Sigmoid colon (tissue), 7 donors: ENCODE measurements around the gene MRPS16. TPM values are rescaled to one million over a fixed set of nuclear protein-coding genes. Genes with fewer than 3 reads are reported as not detected.

Experiments
- DNase-seq: peaks from one replicate; pipeline ENCODE4 v3.0.0-alpha.2; 2019
- H3K27ac ChIP-seq, 4 donors: fragments of 200-600 bp; sonication (generic); one replicate each; pipeline ENCODE4 v1.5.1; 2016 to 2019; ENCODE audit warnings: mild to moderate bottlenecking in 1 of 4
- H3K27me3 ChIP-seq, 3 donors: fragments of 200-600 bp; sonication (generic); one replicate each; pipeline ENCODE4 v1.5.1; 2019; ENCODE audit warnings: mild to moderate bottlenecking in 1 of 3
- H3K36me3 ChIP-seq, 4 donors: fragments of 200-600 bp; sonication (generic); one replicate each; pipeline ENCODE4 v1.5.1; 2016 to 2019
- H3K4me1 ChIP-seq, 4 donors: fragments of 200-600 bp; sonication (generic); one replicate each; pipeline ENCODE4 v1.5.1; 2017 to 2019
- H3K4me3 ChIP-seq, 4 donors: fragments of 200-600 bp; sonication (generic); one replicate each; pipeline ENCODE4 v1.5.1; 2017 to 2019; ENCODE audit warnings: mild to moderate bottlenecking in 2 of 4, moderate library complexity in 1 of 4
- H3K9me3 ChIP-seq, 4 donors: fragments of 200-600 bp in 3 of 4; sonication (generic) in 3 of 4; one replicate each; pipeline versions ENCODE4 v1.5.1 to v1.6.1; 2013 to 2019
- EP300 ChIP-seq, 4 donors: sonication (generic); formaldehyde crosslinking; IDR thresholded peaks; one replicate each; pipeline ENCODE4 v1.6.1; 2017; ENCODE audit warnings: antibody characterized with exemption in 4 of 4
- POLR2A ChIP-seq, 2 donors: fragments of 450-650 bp; IDR thresholded peaks; one replicate each; pipeline ENCODE4 v1.6.1; 2016; ENCODE audit warnings: antibody characterized with exemption in 2 of 2, mild to moderate bottlenecking in 2 of 2, moderate library complexity in 2 of 2
- POLR2AphosphoS5 ChIP-seq, 4 donors: sonication (generic); formaldehyde crosslinking; IDR thresholded peaks; one replicate each; pipeline ENCODE4 v1.6.1; 2017; ENCODE audit warnings: antibody characterized with exemption in 4 of 4
- WGBS, 2 donors: extraction: QIAGEN DNeasy Blood & Tissue Kit; methylation state at CpG; one replicate each; pipeline ENCODE4 v1.1.7; 2013; 5-methylcytosine and 5-hydroxymethylcytosine counted together
- intact Hi-C: fragments of 100-400 bp; cut with DNase I; formaldehyde crosslinking; loops from one replicate; pipeline ENCODE4 v1.15.1; 2023
- polyA plus RNA-seq, 3 donors: library from polyadenylated mRNA; stranded (reverse); fragments of 200-250 nt; gene quantifications; one replicate each; pipeline ENCODE4 v1.2.3, GENCODE V29; 2013
- total RNA-seq, 4 donors: library from RNA; depleted of rRNA; stranded (reverse); fragments of >200 nt; gene quantifications; one replicate each; pipeline ENCODE4 v1.1.0, GENCODE V29; 2016
- TF ChIP-seq, protein P1 (sequence below), 4 experiments: fragments of 450-650 bp in 3 of 4; fragments of 200-600 bp in 1 of 4; IDR thresholded peaks; one replicate each; pipeline ENCODE4 v1.5.1; 2016 to 2019; ENCODE audit warnings: antibody characterized with exemption in 4 of 4, mild to moderate bottlenecking in 3 of 4, moderate library complexity in 2 of 4
- donor health status: healthy with polysubstance abuse.
- donor health status: Bipolar disorder and iron deficiency.
- donor health status: healthy.

The MRPS16 gene
- total and polyA plus RNA-seq, 7 donors = 29.2 to 101 (median 40.0) TPM

DNA sequence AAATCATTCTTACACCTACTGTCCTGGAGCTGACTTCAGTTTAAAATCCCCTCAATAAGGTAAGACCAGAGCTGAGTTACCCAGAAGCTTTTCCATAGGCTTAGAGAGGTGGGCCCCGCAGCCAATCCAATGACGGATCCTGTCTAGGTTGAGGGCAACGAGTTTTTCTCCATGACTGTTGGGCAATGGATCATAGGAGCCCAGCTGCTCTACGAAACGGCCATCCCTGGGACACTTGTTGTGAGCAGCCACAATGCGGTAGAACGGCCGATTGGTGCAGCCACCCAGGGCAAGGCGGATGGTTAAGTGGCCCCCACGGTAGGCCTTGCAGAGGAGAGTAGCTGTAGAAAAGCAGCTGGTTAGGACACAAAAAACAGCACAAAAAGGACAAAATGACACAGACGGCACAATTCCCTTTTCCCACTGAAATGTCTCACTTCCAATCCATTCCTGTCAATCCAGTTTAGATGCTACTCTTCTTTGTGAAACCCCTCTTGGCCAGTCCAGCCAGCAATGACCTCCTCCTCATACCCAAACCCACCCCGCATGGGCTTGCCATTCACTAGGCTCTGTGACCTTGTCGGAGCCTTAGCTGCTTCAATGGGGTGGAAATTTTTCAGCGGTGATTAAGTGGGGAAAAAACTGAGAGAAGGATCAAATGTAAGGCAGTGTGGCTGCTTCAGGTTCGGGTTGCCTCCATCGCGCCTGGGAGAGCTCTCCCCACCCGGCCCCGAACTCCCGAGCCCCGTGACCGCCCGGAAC lies 580 bp downstream of the MRPS16 start:
- intact Hi-C loops = loop anchor here (5.0 kb wide), 4 partner anchors 85 to 245 kb away; partner anchors contain the start of genes ANXA7, CFAP70, ECD and FAM149B1

DNA sequence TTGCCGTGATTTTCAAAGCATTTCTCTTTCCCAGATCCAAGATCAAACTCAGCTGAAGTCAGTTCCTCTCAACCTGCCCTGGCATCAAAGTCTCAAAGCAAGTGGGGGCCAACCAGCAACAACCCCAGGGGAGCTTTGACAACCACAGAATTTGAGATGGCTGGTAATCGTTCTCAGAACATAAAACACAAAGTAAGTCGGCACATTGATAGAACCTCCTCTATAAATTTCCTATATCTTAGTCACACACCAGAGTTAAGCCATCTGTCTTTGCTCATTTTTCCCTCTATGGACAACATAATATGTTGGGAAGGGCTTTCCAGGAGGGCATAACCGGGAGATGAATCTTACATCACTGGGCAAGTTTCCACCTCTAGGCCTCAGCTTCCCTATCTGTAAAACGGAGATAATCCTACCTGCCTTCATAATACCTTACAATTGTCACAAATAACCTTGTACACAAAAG lies 4.2 kb downstream of the MRPS16 start:
- H3K4me3 ChIP-seq = no peak overlapping the region
- peak overlapping the region; percentile 81 to 91 (median 84) for H3K27ac ChIP-seq
- 77 to 79% methylated on average over 5 of the region's 5 CpGs for WGBS, 2 donors
- H3K9me3 ChIP-seq = no peaks in the 10 kb centered on the region
- no peak for TF ChIP-seq POLR2A (IDR thresholded peaks at IDR 0.05)
- TF ChIP-seq, protein P1, sequence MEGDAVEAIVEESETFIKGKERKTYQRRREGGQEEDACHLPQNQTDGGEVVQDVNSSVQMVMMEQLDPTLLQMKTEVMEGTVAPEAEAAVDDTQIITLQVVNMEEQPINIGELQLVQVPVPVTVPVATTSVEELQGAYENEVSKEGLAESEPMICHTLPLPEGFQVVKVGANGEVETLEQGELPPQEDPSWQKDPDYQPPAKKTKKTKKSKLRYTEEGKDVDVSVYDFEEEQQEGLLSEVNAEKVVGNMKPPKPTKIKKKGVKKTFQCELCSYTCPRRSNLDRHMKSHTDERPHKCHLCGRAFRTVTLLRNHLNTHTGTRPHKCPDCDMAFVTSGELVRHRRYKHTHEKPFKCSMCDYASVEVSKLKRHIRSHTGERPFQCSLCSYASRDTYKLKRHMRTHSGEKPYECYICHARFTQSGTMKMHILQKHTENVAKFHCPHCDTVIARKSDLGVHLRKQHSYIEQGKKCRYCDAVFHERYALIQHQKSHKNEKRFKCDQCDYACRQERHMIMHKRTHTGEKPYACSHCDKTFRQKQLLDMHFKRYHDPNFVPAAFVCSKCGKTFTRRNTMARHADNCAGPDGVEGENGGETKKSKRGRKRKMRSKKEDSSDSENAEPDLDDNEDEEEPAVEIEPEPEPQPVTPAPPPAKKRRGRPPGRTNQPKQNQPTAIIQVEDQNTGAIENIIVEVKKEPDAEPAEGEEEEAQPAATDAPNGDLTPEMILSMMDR (IDR thresholded peaks at IDR 0.05) = no peak
- peaks cover 0 to 40% (median 8%) of the 10 kb centered on the region in 4 donors for H3K36me3 ChIP-seq
- intact Hi-C loops = no loop called here
- H3K4me1 ChIP-seq = peaks cover 0 to 45% (median 39%) of the 10 kb centered on the region in 4 donors
- no peaks in the 10 kb centered on the region for H3K27me3 ChIP-seq
- no peak for DNase-seq

More for the DNA sequence above, 580 bp downstream of the MRPS16 start:
- Histone ChIP-seq H3K4me1 (peaks cover 0 to 34% (median 29%) of the 10 kb centered on the region in 4 donors), H3K27me3 (no peaks in the 10 kb centered on the region), H3K27ac (peak overlapping the region; percentile 85 to 93 (median 88)), H3K4me3 (peak overlapping the region; percentile 47 to 84 (median 78)), H3K9me3 (no peaks in the 10 kb centered on the region), H3K36me3 (peaks cover 0 to 22% (median 0%) of the 10 kb centered on the region in 4 donors)
- DNase-seq = peak; percentile 61
- WGBS, 2 donors = 8 to 19% methylated on average over 23 of the region's 23 CpGs
- TF ChIP-seq, protein P1 (IDR thresholded peaks at IDR 0.05) = peak in 1 of 4 experiments; percentile 18
- TF ChIP-seq POLR2AphosphoS5 (IDR thresholded peaks at IDR 0.05) = no peak

DNA sequence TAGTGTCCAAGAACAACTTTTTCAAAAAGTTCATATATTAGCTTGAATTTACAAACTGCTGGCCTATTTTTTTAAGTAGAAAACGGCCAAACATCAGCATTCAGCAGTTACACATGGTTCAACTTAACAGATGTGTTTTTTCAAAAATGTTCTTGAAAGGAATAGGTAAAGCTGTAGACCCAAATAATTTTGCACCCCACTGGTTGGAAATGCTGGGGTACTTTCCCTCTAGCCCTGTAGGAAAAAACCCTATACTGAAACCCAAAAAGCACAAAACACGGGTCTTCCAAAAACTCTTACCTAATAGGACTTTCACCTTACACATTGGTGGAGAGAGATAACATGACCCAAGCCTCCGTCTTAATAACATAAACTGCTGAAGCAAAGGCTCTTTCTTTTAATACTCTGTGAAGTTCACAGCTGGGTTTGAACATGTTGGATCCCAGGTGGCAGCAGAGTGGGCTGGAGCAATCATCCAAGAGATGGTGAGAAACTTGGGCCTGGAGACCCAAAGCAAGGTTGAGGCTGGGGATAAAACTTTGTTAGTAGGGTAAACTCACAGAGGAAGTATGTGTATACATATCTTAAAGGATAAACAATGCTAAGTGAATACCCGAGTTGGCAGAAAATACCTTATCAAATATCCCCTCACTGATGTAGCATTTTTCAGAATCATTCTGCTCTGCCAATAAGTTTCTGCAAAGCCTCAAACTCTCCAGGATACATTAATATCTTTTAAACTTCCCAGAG lies 4.8 kb downstream of the MRPS16 start:
- Histone ChIP-seq H3K4me1 (peaks cover 0 to 42% (median 36%) of the 10 kb centered on the region in 4 donors), H3K4me3 (peak overlapping the region; percentile 66 to 98 (median 76)), H3K9me3 (no peaks in the 10 kb centered on the region), H3K36me3 (peaks cover 0 to 46% (median 10%) of the 10 kb centered on the region in 4 donors), H3K27me3 (no peaks in the 10 kb centered on the region), H3K27ac (peak overlapping the region; percentile 81 to 91 (median 84))
- TF ChIP-seq EP300 (IDR thresholded peaks at IDR 0.05) (no peak), POLR2A (IDR thresholded peaks at IDR 0.05) (no peak), POLR2AphosphoS5 (IDR thresholded peaks at IDR 0.05) (no peak)
- TF ChIP-seq, protein P1 (IDR thresholded peaks at IDR 0.05) = no peak
- no peak for DNase-seq
- intact Hi-C loops = no loop called here
- 26 to 40% methylated on average over 4 of the region's 4 CpGs for WGBS, 2 donors

DNA sequence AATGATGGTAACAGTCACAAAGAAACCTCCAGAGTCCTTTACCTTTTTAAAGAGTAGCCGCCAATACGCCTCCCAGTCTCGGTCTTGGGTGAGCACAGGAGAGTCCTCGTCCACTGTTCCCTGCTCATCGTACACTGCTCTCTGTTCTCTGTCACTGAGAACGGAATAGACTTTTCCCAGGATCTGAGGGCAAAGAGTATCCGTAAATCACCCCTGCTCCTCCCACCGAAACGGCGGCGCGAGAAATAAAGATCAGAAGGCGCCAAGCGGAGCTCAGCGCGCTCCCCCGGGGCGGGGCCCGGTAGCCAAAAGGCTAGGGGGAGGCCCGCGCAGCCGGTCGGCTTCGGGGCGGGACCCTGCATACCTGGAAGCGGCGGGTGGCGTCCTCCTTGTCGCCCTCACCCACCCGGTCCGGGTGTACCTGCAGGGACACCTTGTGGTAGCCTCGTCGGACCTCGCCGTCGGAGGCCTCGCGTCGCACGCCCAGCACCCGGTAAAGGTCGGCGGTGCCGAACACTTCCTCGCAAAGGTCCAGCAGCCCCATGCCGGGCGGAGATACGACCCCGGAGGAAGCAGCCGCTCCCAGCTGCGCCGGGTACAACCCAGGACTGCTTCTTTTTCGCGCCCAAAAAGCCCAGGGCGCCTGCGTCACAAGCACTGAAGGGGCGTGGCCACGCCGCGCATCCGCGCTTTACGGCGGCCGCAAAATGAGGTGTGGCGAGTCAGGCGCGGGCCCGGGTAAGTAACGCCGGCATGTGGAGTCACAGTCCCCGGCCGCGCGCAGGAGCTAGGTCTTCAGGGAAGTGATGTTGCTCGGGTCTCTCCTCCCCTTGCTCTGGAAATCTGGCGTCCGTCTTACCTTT lies 5.6 kb downstream of the MRPS16 start, which contains the start of gene DNAJC9:
Gene DNAJC9, minus strand, starts transcription at position 610 of the 863 bp plus-strand sequence. Its CDS starts 66 bp downstream, at position 544.
- no peaks in the 10 kb centered on the region for H3K27me3 ChIP-seq
- 0% methylated on average over 78 of the region's 78 CpGs for WGBS, 2 donors
- intact Hi-C loops = no loop called here
- peak; percentile 77 for TF ChIP-seq POLR2A (IDR thresholded peaks at IDR 0.05)
- TF ChIP-seq, protein P1 (IDR thresholded peaks at IDR 0.05) = no peak
- TF ChIP-seq EP300 (IDR thresholded peaks at IDR 0.05) = peak in 1 of 4 donors; percentile 55
- TF ChIP-seq POLR2AphosphoS5 (IDR thresholded peaks at IDR 0.05) = peak; percentile 86 to 97 (median 94)
- no peaks in the 10 kb centered on the region for H3K9me3 ChIP-seq
- H3K4me3 ChIP-seq = peak within 1 kb of the TSS; percentile 66 to 98 (median 76)
- peaks cover 0 to 54% (median 14%) of the 10 kb centered on the region in 4 donors for H3K36me3 ChIP-seq
- peak; percentile 97 for DNase-seq
- peak within 1 kb of the TSS; percentile 81 to 91 (median 84) for H3K27ac ChIP-seq
- H3K4me1 ChIP-seq = peaks cover 0 to 42% (median 34%) of the 10 kb centered on the region in 4 donors
